Stimulated activated CD4-positive, alpha-beta T cell treated with anti-CD3 and anti-CD28 coated beads, Interleukin-15, amount 100 ng/mL, for 48 hours (primary cell): ENCODE data around the gene GLMP.

Experiments
- DNase-seq, 2 donors: peaks; one replicate each; pipeline ENCODE4 v3.0.0-alpha.2; 2020; ENCODE audit warnings: low read depth in 2 of 2

Gene GLMP

GRCh38 chr1:156285437-156285836 is 10.0 kb downstream of the GLMP start:
- no peak for DNase-seq

GRCh38 chr1:156284757-156285156 is 10.7 kb downstream of the GLMP start:
- no peak for DNase-seq

- DNase-seq: no peak
Measured at GRCh38 chr1:156284112-156284511, 11.4 kb downstream of the GLMP start, which contains the start of gene TMEM79. Gene TMEM79 (plus strand): TSS chr1:156284325. CDS start chr1:156285227, 902 bp downstream.

- DNase-seq: no peak
Measured at GRCh38 chr1:156283521-156283920, 12.0 kb downstream of the GLMP start.

GRCh38 chr1:156282479-156283222 is 12.8 kb downstream of the GLMP start, which contains the start of gene SMG5:
Gene SMG5 (minus strand): TSS chr1:156282825. CDS start chr1:156282680, 145 bp downstream.
- DNase-seq: peak; percentile 94 to 97

DNA sequence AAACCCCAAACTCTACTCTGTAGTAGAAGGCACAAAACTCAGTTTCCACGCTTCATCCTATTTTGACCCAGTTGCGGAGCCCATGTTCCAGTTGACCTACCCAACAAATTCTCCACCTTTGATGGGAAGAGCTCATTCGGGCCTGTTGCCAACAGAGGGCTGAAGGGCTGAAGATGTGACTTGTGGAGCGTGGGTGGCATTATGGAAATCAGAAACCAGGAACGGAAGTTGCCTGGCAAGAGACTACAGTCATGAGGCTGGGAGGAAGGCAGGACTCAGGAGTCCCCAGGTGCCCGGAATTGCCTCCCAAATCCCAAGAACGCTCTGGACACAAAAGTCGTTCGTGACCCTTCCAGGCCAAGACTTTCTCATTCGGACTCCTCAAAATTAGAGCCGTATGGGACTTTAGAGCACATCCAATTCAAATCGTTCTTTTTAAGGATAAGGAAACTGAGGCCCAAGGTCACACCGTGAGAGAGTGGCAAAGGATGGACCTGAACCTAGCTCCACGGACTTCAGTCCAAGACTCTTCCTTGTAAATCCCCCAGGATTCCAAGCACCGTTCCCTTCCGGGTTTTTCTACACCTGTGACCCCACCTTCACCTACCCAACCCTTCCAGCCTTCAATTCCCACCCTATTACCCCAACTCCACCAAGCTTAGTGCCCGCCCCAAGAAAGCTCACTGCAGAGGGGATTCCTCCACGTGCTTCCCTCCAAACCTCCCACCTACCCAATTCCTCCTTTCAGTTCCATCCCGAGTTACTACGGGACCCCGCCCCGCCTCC is 13.6 kb downstream of the GLMP start:
- DNase-seq: peak in 1 of 2 donors; percentile 22

DNA sequence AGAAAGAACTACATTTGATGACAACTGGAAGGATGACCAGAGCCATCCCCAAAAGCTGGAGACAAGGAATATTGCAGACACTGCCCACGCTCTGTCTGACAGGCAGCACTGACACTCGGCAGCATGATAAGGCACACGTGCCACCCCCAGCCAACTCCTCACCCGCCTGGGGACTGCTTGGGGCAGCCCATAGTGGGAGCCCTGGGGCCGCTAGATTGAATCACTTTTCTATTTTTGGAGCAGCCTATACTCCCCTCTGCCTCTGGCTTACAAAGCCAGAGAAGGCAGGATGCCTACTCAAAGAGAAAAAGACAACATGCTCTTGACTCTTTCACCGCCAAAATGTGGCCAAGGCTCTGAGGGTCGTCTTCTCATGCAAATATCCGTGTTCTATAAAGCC is 14.2 kb downstream of the GLMP start:
- peak; percentile 42 to 49 for DNase-seq

GRCh38 chr1:156279837-156280236 is 15.6 kb downstream of the GLMP start:
- no peak for DNase-seq

- no peak for DNase-seq
Measured at GRCh38 chr1:156276966-156277381, 18.5 kb downstream of the GLMP start.

GRCh38 chr1:156276532-156276931 is 18.9 kb downstream of the GLMP start:
- DNase-seq: no peak

GRCh38 chr1:156270314-156270713 is 25.2 kb downstream of the GLMP start:
- DNase-seq: no peak

- no peak for DNase-seq
Measured at GRCh38 chr1:156268336-156268735, 27.1 kb downstream of the GLMP start.

DNA sequence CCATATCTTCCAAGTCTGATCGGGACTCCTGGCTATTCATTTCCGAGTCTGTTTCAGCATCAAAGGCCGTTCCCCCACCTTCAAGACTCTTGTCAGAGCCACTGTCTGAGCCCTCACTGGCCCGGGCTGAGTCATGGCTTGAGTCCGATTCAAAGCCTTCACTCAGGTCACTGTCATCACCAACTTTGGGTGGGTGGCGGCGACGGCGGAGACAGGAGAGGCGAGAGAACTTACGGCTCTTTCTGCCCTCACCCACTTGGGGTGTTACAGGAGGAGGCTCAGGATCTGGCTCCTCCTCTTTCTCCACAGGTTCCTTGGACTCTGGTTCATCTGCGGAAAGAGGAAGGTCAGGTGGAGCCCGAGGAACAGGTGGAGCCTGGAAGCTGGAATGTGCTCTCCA is 29.4 kb downstream of the GLMP start:
- no peak for DNase-seq

DNA sequence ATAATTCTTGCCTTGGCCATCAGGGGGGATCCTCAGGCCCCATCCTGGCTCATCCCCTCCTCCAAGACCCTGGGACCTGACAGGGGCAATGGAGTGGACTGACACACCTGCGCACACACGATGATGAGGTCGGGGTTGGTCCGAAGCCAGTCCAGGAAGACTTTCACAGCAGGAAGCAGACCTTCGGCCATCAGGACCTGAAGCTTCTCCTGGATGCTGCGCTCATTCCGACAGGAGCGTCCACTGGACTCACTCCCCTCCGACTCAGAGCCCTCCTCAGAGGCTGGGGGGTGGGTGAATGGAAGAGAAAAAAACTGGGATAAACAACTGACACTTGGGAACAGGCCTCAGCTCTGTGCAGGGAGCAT is 32.2 kb downstream of the GLMP start:
- no peak for DNase-seq

DNA sequence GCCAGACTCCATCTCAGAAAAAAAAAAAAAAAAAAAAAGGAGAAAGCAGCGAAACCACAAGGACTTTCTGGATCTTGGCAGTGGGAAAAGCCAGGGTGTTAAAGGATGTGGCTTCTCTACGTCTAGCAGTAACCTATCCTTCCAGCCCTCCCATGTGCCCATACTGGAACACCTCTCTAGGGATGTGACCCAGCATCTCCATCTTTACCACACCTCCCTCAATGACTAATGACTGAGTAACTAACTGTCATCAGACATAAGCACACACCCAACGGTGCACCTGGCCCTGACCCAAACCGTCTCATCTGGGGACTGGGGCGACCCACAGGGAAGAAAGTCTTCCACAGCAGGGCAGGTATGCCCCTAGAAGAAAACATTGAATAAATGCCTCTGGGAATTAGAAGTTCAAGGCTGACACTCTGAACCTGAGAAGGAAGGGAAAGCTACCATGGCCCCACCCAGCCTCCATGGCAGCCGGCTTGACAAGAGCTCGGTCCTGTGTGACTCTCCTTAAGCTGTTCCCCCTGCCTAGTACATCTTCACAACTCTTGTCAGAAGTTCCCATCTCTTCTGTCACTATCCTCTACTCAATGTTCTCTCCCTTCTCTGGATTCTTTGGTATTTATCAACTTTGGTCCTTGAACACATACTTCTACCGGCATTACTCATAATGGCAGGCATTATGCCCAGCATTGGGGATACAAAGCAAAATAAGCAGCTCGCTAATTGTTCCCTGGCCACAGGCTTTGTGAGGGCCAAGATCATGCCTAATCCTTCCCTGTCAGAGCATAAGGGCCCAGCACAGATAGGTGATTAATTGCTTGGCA is 32.8 kb downstream of the GLMP start:
- no peak for DNase-seq

DNA sequence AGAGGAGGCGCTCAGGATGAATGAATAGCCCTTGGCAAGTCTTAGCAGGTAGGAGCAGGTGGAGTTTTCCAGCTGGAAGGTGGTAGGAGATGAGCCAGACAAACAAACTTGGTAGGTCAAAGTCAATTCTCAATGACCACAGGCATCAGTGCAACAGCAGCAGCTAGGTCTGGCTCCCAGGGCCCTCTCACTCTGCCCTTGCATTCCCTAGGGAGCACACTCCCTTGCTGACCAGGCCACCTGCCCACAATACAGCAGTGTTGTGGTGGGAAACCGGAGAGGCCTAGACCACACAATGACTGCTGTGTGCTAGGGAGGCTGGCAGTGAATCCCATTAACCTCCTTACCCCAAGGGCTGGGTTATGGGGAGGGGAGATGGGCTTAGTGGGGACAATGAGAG is 34.6 kb downstream of the GLMP start:
- no peak for DNase-seq

GRCh38 chr1:156259805-156260204 is 35.7 kb downstream of the GLMP start:
- DNase-seq: no peak

GRCh38 chr1:156258859-156259258 is 36.6 kb downstream of the GLMP start:
- DNase-seq: no peak

DNA sequence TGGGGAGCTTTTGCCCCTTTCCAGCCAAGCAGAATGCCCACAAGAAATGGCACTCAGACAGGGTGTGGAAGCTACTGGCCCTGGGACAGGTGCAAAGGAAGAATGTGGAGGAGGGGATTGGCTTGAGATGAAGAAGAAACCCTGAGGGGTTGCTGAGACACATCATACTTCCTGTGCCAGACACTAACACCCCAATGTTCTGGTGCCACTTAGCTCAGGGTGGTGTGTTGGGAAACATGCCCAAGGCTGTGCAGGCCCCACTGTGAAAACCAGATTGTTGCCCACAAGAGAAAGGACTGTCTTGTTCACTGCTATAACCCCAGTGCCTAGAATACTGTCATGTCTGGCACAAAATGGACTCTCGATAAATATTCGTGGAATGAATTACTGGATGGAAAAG is 37.8 kb downstream of the GLMP start:
- DNase-seq: no peak

DNA sequence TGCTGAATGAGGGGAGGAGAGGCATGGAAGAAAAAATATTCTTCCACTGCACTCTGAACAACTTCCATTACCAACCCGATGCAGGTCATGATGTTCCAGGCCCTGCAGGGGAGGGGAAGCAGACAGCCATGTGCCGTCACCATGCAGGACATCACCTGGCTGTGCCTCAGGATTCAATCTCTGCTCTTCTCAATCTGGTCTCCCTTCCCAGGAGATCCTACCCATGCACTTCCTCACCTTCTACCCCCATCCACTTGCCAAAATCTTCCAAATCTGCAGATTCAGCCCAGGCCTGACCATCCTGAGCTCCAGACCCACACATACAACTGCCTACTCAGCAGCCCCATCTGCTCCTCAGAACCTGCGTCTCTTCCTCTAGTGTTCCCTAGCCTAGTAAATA is 41.8 kb downstream of the GLMP start:
- DNase-seq: no peak

GRCh38 chr1:156251527-156251926 is 44.0 kb downstream of the GLMP start:
- DNase-seq: no peak

DNA sequence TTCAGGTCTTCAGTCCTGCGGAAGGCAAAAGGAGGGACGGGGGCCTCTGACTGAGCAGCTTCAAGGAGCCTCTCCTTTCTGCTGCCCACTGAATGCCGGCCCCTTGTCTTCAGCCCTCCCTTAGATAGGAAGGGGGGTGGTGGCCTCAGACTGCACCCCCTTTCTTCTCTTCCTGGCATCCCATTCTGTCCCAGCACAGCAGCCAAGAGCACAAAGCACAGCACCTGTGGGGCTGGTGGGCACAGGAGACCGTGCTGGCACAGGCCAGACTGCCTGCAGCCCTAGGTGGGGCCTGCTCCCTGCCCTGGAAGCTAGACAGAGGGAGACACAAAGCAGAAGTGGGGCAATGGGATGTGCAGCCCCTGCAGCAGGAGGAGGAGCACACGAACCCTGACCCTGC is 45.9 kb downstream of the GLMP start:
- no peak for DNase-seq
